ENCODE measurements around the gene MBD3L3.
"Not testable (repeated sequence)": the region's sequence is repeated elsewhere in the genome, so short reads cannot be mapped to it uniquely, and the experiment has no call there.

Gene MBD3L3

GRCh38 chr19:7028790-7029189 is 29.7 kb downstream of the MBD3L3 start:
- not testable (repeated sequence) for H3K27ac ChIP-seq (ENCODE audit: low read length)
- no CpG with 5 or more reads among the region's 1 CpG for WGBS (ENCODE audit: insufficient coverage, insufficient read length)

GRCh38 chr19:7021331-7021730 is 37.1 kb downstream of the MBD3L3 start, which contains the start of gene MBD3L2B:
Gene MBD3L2B, minus strand, starts transcription at chr19:7021431. Its CDS starts 34 bp downstream, at chr19:7021397.
- not testable (repeated sequence) for H3K9me3 ChIP-seq (ENCODE audit: control insufficient read depth, insufficient read depth, low read length); H3K27me3 ChIP-seq (ENCODE audit: control insufficient read depth, insufficient read depth, low read length); DNase-seq (ENCODE audit: low read depth, low spot score); H3K4me3 ChIP-seq (ENCODE audit: low read length); H3K27ac ChIP-seq (ENCODE audit: low read length); H3K4me1 ChIP-seq (ENCODE audit: control insufficient read depth, insufficient read depth, low read length); H3K36me3 ChIP-seq (ENCODE audit: control insufficient read depth, insufficient read depth, low read length)
- no CpG with 5 or more reads among the region's 6 CpGs for WGBS (ENCODE audit: insufficient coverage, insufficient read length)

More at GRCh38 chr19:7028790-7029189, 29.7 kb downstream of the MBD3L3 start:
- not testable (repeated sequence) for DNase-seq (ENCODE audit: low read depth, low spot score); H3K9me3 ChIP-seq (ENCODE audit: control insufficient read depth, insufficient read depth, low read length); H3K4me1 ChIP-seq (ENCODE audit: control insufficient read depth, insufficient read depth, low read length); H3K4me3 ChIP-seq (ENCODE audit: low read length); H3K36me3 ChIP-seq (ENCODE audit: control insufficient read depth, insufficient read depth, low read length); H3K27me3 ChIP-seq (ENCODE audit: control insufficient read depth, insufficient read depth, low read length)

- H3K27me3 ChIP-seq (ENCODE audit: control insufficient read depth, insufficient read depth, low read length) = no peaks in the 10 kb centered on the region
- H3K27ac ChIP-seq (ENCODE audit: low read length) = no peak overlapping the region
- no peak overlapping the region for H3K4me3 ChIP-seq (ENCODE audit: low read length)
- no peak for DNase-seq (ENCODE audit: low read depth, low spot score)
- H3K36me3 ChIP-seq (ENCODE audit: control insufficient read depth, insufficient read depth, low read length) = no peaks in the 10 kb centered on the region
- no peaks in the 10 kb centered on the region for H3K4me1 ChIP-seq (ENCODE audit: control insufficient read depth, insufficient read depth, low read length)
- H3K9me3 ChIP-seq (ENCODE audit: control insufficient read depth, insufficient read depth, low read length) = no peaks in the 10 kb centered on the region; the same call in 1 of the 2 replicates
- whole genome bisulfite sequencing (ENCODE audit: insufficient coverage, insufficient read length) = no CpG with 5 or more reads among the region's 6 CpGs
Observed at GRCh38 chr19:7018828-7019227, 39.6 kb downstream of the MBD3L3 start.

GRCh38 chr19:7013678-7014077 is 44.8 kb downstream of the MBD3L3 start:
- H3K36me3 ChIP-seq (ENCODE audit: control insufficient read depth, insufficient read depth, low read length) = no peaks in the 10 kb centered on the region
- H3K27ac ChIP-seq (ENCODE audit: low read length) = no peak overlapping the region
- no peaks in the 10 kb centered on the region for H3K4me1 ChIP-seq (ENCODE audit: control insufficient read depth, insufficient read depth, low read length)
- H3K4me3 ChIP-seq (ENCODE audit: low read length) = no peak overlapping the region
- DNase-seq (ENCODE audit: low read depth, low spot score) = no peak
- peaks cover 3% of the 10 kb centered on the region for H3K9me3 ChIP-seq (ENCODE audit: control insufficient read depth, insufficient read depth, low read length)
- no peaks in the 10 kb centered on the region for H3K27me3 ChIP-seq (ENCODE audit: control insufficient read depth, insufficient read depth, low read length)
- WGBS (ENCODE audit: insufficient coverage, insufficient read length) = no CpG with 5 or more reads among the region's 4 CpGs

GRCh38 chr19:7010722-7011593 is 47.5 kb downstream of the MBD3L3 start:
- Histone ChIP-seq H3K36me3 (ENCODE audit: control insufficient read depth, insufficient read depth, low read length) (no peaks in the 10 kb centered on the region), H3K4me1 (ENCODE audit: control insufficient read depth, insufficient read depth, low read length) (no peaks in the 10 kb centered on the region), H3K27ac (ENCODE audit: low read length) (no peak overlapping the region), H3K9me3 (ENCODE audit: control insufficient read depth, insufficient read depth, low read length) (peaks cover 6% of the 10 kb centered on the region), H3K27me3 (ENCODE audit: control insufficient read depth, insufficient read depth, low read length) (no peaks in the 10 kb centered on the region), H3K4me3 (ENCODE audit: low read length) (no peak overlapping the region)
- no CpG with 5 or more reads among the region's 12 CpGs for WGBS (ENCODE audit: insufficient coverage, insufficient read length)
- DNase-seq (ENCODE audit: low read depth, low spot score) = no peak

GRCh38 chr19:7007859-7008258 is 50.6 kb downstream of the MBD3L3 start:
- Histone ChIP-seq H3K9me3 (ENCODE audit: control insufficient read depth, insufficient read depth, low read length) (peaks cover 8% of the 10 kb centered on the region), H3K27me3 (ENCODE audit: control insufficient read depth, insufficient read depth, low read length) (no peaks in the 10 kb centered on the region), H3K4me1 (ENCODE audit: control insufficient read depth, insufficient read depth, low read length) (no peaks in the 10 kb centered on the region), H3K27ac (ENCODE audit: low read length) (no peak overlapping the region), H3K4me3 (ENCODE audit: low read length) (no peak overlapping the region), H3K36me3 (ENCODE audit: control insufficient read depth, insufficient read depth, low read length) (no peaks in the 10 kb centered on the region)
- DNase-seq (ENCODE audit: low read depth, low spot score) = no peak
- WGBS (ENCODE audit: insufficient coverage, insufficient read length) = no CpG with 5 or more reads among the region's 4 CpGs

Data from iPS DF 6.9 (cell line).